Mesenchymal stem cell (in vitro differentiated cells and primary cell): ENCODE measurements around the gene MAN1B1.

Source experiments
- DNase-seq: peaks from one replicate; pipeline ENCODE4 v3.0.0-alpha.2; 2013
- H2AFZ ChIP-seq: one replicate; pipeline ENCODE4 v1.6.1; 2013; ENCODE audit warnings: low read depth, mild to moderate bottlenecking, control low read depth, inconsistent platforms, low read length, moderate library complexity
- H2AK5ac ChIP-seq: 2 replicates; pipeline ENCODE4 v1.6.1; 2013; ENCODE audit warnings: low read length, moderate library complexity, mild to moderate bottlenecking, inconsistent platforms; ENCODE audit not compliant: severe bottlenecking
- H2BK120ac ChIP-seq: one replicate; pipeline ENCODE4 v1.6.1; 2013; ENCODE audit warnings: low read depth, mild to moderate bottlenecking, inconsistent platforms, low read length, moderate library complexity
- H2BK12ac ChIP-seq, 2 experiments: one replicate each; pipeline ENCODE4 v1.6.1; 2013; ENCODE audit warnings: inconsistent platforms in 2 of 2, low read length in 2 of 2, mild to moderate bottlenecking in 2 of 2, moderate library complexity in 2 of 2, control low read depth in 1 of 2
- H2BK15ac ChIP-seq: one replicate; pipeline ENCODE4 v1.6.1; 2013; ENCODE audit warnings: mild to moderate bottlenecking, low read depth, inconsistent platforms; ENCODE audit not compliant: poor library complexity, severe bottlenecking
- H2BK5ac ChIP-seq: 2 replicates; pipeline ENCODE4 v1.6.1; 2013; ENCODE audit warnings: low read depth, mild to moderate bottlenecking, low read length, control low read depth, inconsistent platforms; ENCODE audit not compliant: poor library complexity, severe bottlenecking
- H3K14ac ChIP-seq, 2 experiments: one replicate each; pipeline ENCODE4 v1.6.1; 2013; ENCODE audit warnings: inconsistent platforms in 2 of 2, low read length in 2 of 2, control low read depth in 1 of 2, mild to moderate bottlenecking in 1 of 2, moderate library complexity in 1 of 2
- H3K18ac ChIP-seq, 2 experiments: one replicate each; pipeline ENCODE4 v1.6.1; 2013; ENCODE audit warnings: inconsistent platforms in 2 of 2, low read length in 2 of 2, control low read depth in 1 of 2, low read depth in 1 of 2, mild to moderate bottlenecking in 1 of 2
- H3K23ac ChIP-seq, 2 experiments: one replicate each; pipeline ENCODE4 v1.6.1; 2013; ENCODE audit warnings: inconsistent platforms in 2 of 2, low read length in 2 of 2, mild to moderate bottlenecking in 2 of 2, moderate library complexity in 2 of 2, control low read depth in 1 of 2
- H3K27ac ChIP-seq: 2 replicates; pipeline ENCODE4 v1.5.1; 2013; ENCODE audit warnings: mild to moderate bottlenecking, moderate library complexity, low read length, control low read depth, inconsistent platforms; ENCODE audit not compliant: poor library complexity, severe bottlenecking
- H3K27me3 ChIP-seq, 2 experiments: 2 replicates each; pipeline versions ENCODE4 v1.6.1 to v1.7.0; 2013; ENCODE audit warnings: low read length in 2 of 2, mild to moderate bottlenecking in 2 of 2, moderate library complexity in 2 of 2, control low read depth in 1 of 2, inconsistent platforms in 1 of 2; ENCODE audit not compliant: control insufficient read depth in 1 of 2, insufficient read depth in 1 of 2
- H3K36me3 ChIP-seq, 2 experiments: 2 replicates each; pipeline versions ENCODE4 v1.6.1 to v1.7.0; 2013; ENCODE audit warnings: low read length in 2 of 2, control low read depth in 1 of 2, inconsistent platforms in 1 of 2, low read depth in 1 of 2, mild to moderate bottlenecking in 1 of 2; ENCODE audit not compliant: insufficient read depth in 2 of 2, control insufficient read depth in 1 of 2
- H3K4ac ChIP-seq, 2 experiments: one replicate each; pipeline ENCODE4 v1.6.1; 2013; ENCODE audit warnings: inconsistent platforms in 2 of 2, low read length in 2 of 2, mild to moderate bottlenecking in 2 of 2, moderate library complexity in 2 of 2, control low read depth in 1 of 2, low read depth in 1 of 2
- H3K4me1 ChIP-seq: 2 replicates; pipeline ENCODE4 v1.6.1; 2013; ENCODE audit warnings: low read depth, low read length, control low read depth; ENCODE audit not compliant: control insufficient read depth, insufficient read depth
- H3K4me2 ChIP-seq: 2 replicates; pipeline ENCODE4 v1.6.1; 2013; ENCODE audit warnings: low read length, mild to moderate bottlenecking, inconsistent platforms; ENCODE audit not compliant: poor library complexity, severe bottlenecking
- H3K4me3 ChIP-seq, 2 experiments: 2 replicates each; pipeline versions ENCODE4 v1.5.1 to v1.7.0; 2013; ENCODE audit warnings: low read length in 2 of 2, mild to moderate bottlenecking in 2 of 2, control low read depth in 1 of 2, low read depth in 1 of 2; ENCODE audit not compliant: insufficient read depth in 1 of 2
- H3K79me1 ChIP-seq: replicated peaks from 2 replicates; pipeline ENCODE4 v1.6.1; 2013; ENCODE audit warnings: mild to moderate bottlenecking, control low read depth, low read length, inconsistent platforms; ENCODE audit not compliant: poor library complexity, severe bottlenecking
- H3K9ac ChIP-seq: 2 replicates; pipeline ENCODE4 v1.7.0; 2013; ENCODE audit warnings: mild to moderate bottlenecking, low read length, moderate library complexity
- H3K9me3 ChIP-seq: 2 replicates; pipeline ENCODE4 v1.7.0; 2013; ENCODE audit warnings: mild to moderate bottlenecking, low read length; ENCODE audit not compliant: control insufficient read depth
- H4K8ac ChIP-seq: one replicate; pipeline ENCODE4 v1.6.1; 2013; ENCODE audit warnings: inconsistent platforms, mild to moderate bottlenecking, low read length, moderate library complexity
- H4K91ac ChIP-seq: one replicate; pipeline ENCODE4 v1.6.1; 2013; ENCODE audit warnings: mild to moderate bottlenecking, low read length, inconsistent platforms
- WGBS: methylation state at CpG from one replicate; pipeline ENCODE4 v1.1.7; 2013; ENCODE audit warnings: mixed read lengths; 5-methylcytosine and 5-hydroxymethylcytosine counted together

MAN1B1 gene

GRCh38 chr9:137150617-137151457 is 64.1 kb downstream of the MAN1B1 start:
- WGBS = 48% methylated on average over 34 of the region's 34 CpGs
- no peak overlapping the region for H3K27ac ChIP-seq

DNA sequence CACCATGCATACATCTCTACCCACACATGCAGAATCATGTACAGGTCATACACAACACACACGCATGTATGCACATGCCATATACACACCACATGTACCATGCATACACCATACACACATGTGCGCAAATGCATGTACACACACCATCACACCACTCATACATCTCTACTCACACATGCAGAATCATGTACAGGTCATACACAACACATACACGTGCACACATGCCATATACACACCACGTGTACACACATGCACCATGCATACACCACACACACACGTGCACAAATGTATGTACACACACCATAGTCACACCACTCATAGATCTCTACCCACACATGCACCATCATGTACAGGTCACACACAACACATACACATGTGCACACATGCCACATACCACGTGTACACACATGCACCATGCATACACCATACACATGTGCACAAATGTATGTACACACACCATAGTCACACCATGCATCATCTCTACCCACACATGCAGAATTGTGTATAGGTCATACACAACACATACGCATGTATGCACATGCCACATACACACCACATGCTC is 66.1 kb downstream of the MAN1B1 start:
- Histone ChIP-seq H3K36me3 (peaks cover 0 to 4% of the 10 kb centered on the region in 2 experiments), H2AFZ (no peak overlapping the region), H2BK5ac (no peak overlapping the region), H3K4me3 (no peak overlapping the region), H3K18ac (no peak overlapping the region), H4K8ac (no peak overlapping the region), H3K14ac (no peak overlapping the region), H3K27ac (no peak overlapping the region), H3K4ac (no peak overlapping the region), H2BK12ac (no peak overlapping the region), H3K9me3 (no peaks in the 10 kb centered on the region), H3K9ac (no peak overlapping the region), H2BK120ac (no peak overlapping the region), H3K23ac (no peak overlapping the region), H2AK5ac (no peak overlapping the region), H2BK15ac (no peak overlapping the region), H3K4me2 (no peak overlapping the region), H3K27me3 (peaks cover 30 to 50% of the 10 kb centered on the region in 2 experiments), H3K4me1 (peaks cover 7% of the 10 kb centered on the region), H4K91ac (no peak overlapping the region), H3K79me1 (no peaks in the 10 kb centered on the region)
- 88% methylated on average over 7 of the region's 7 CpGs for WGBS
- DNase-seq = no peak

More at GRCh38 chr9:137150617-137151457, 64.1 kb downstream of the MAN1B1 start:
- DNase-seq = peak; percentile 39
- Histone ChIP-seq H3K14ac (no peak overlapping the region), H2BK12ac (no peak overlapping the region), H3K4ac (no peak overlapping the region), H3K36me3 (no peaks in the 10 kb centered on the region), H3K4me1 (peaks cover 5% of the 10 kb centered on the region), H2BK120ac (no peak overlapping the region), H3K9ac (no peak overlapping the region), H2BK5ac (no peak overlapping the region), H3K18ac (no peak overlapping the region), H2AK5ac (no peak overlapping the region), H4K91ac (no peak overlapping the region), H2BK15ac (no peak overlapping the region), H3K27me3 (peaks cover 9 to 40% of the 10 kb centered on the region in 2 experiments), H4K8ac (no peak overlapping the region), H2AFZ (no peak overlapping the region), H3K4me3 (no peak overlapping the region), H3K79me1 (no peaks in the 10 kb centered on the region), H3K23ac (no peak overlapping the region), H3K4me2 (no peak overlapping the region), H3K9me3 (no peaks in the 10 kb centered on the region)

DNA sequence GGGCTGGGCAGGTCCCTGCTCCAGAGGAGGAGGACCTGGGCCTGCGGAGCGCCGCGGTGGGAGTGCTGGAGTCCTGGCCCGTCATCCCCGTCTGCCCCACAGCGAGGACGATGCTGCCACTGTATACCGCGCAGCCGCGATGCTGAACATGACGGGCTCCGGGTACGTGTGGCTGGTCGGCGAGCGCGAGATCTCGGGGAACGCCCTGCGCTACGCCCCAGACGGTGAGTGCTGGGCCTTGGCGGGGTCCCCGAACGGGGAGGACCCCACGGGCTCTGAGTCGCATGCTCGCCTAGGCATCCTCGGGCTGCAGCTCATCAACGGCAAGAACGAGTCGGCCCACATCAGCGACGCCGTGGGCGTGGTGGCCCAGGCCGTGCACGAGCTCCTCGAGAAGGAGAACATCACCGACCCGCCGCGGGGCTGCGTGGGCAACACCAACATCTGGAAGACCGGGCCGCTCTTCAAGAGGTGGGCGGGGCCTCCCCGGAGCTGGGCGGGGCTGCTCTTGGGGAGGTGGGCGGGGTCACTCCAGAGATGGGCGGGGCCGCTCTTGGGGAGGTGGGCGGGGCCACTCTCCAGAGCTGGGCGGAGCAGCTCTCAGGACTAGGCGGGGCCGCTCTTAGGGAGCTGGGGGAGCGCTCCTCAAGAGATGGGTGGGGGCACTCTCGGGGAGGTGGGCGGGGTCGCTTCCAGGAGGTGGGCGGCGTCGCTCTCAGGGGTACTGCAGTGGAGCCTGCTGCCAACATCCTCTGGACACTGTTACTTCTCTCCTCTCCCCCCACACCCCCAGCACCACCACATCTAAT is 70.0 kb downstream of the MAN1B1 start:
- peak overlapping the region in 1 of 2 experiments; percentile 68 for H3K4me3 ChIP-seq
- peak overlapping the region; percentile 15 for H3K9ac ChIP-seq
- no peak overlapping the region for H3K14ac ChIP-seq
- H3K27me3 ChIP-seq = peaks cover 61 to 66% of the 10 kb centered on the region in 2 experiments
- H2BK120ac ChIP-seq = no peak overlapping the region
- H3K27ac ChIP-seq = no peak overlapping the region
- no peak overlapping the region for H2BK15ac ChIP-seq
- no peaks in the 10 kb centered on the region for H3K9me3 ChIP-seq
- H4K91ac ChIP-seq = no peak overlapping the region
- no peak overlapping the region for H4K8ac ChIP-seq
- no peak overlapping the region for H2BK12ac ChIP-seq
- no peaks in the 10 kb centered on the region for H3K79me1 ChIP-seq
- H2AK5ac ChIP-seq = no peak overlapping the region
- peak overlapping the region; percentile 50 for H3K4me2 ChIP-seq
- DNase-seq = peak; percentile 33
- no peak overlapping the region for H3K4ac ChIP-seq
- peaks cover 0 to 4% of the 10 kb centered on the region in 2 experiments for H3K36me3 ChIP-seq
- WGBS = 12% methylated on average over 61 of the region's 65 CpGs
- no peak overlapping the region for H3K23ac ChIP-seq
- no peak overlapping the region for H2BK5ac ChIP-seq
- no peak overlapping the region for H2AFZ ChIP-seq
- H3K4me1 ChIP-seq = peaks cover 10% of the 10 kb centered on the region
- H3K18ac ChIP-seq = no peak overlapping the region
